GM18520 (cell line): ENCODE results near the gene TRAF7.

Experiments used
- ATAC-seq: cut with Tn5 transposase; IDR thresholded peaks from one replicate; pipeline ENCODE4 v1.9.1; 2021; ENCODE audit not compliant: unreplicated experiment

Gene TRAF7

GRCh38 chr16:2180962-2181923 is 25.7 kb downstream of the TRAF7 start:
- no peak for ATAC-seq

GRCh38 chr16:2181952-2182351 is 26.4 kb downstream of the TRAF7 start:
- no peak for ATAC-seq

- no peak for ATAC-seq
Observed at GRCh38 chr16:2183671-2184070, 28.1 kb downstream of the TRAF7 start.

GRCh38 chr16:2184346-2184745 is 28.8 kb downstream of the TRAF7 start:
- no peak for ATAC-seq

DNA sequence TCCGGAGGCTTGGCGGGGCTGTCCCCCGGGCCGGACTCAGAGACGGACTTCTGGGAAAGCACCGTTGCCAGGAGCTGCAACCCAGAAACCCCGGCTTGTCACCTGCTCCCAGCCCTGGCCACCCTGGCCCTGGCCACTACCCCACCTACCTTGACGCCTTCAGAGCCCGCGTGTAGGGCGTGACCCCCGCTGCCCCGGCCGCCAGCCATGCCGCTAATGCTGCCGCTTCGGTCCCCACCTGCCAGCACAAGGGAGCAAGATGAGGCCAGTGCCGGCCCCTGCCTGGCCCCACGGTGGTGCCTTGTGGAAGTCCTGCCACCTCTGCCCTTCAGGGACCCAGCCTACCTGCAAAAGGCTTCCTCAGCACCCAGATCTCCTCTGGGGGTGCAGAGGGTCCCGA is 29.4 kb downstream of the TRAF7 start:
- no peak for ATAC-seq

GRCh38 chr16:2186064-2186463 is 30.5 kb downstream of the TRAF7 start:
- ATAC-seq = no peak

- ATAC-seq = no peak
Observed at GRCh38 chr16:2186505-2186904, 30.9 kb downstream of the TRAF7 start.

DNA sequence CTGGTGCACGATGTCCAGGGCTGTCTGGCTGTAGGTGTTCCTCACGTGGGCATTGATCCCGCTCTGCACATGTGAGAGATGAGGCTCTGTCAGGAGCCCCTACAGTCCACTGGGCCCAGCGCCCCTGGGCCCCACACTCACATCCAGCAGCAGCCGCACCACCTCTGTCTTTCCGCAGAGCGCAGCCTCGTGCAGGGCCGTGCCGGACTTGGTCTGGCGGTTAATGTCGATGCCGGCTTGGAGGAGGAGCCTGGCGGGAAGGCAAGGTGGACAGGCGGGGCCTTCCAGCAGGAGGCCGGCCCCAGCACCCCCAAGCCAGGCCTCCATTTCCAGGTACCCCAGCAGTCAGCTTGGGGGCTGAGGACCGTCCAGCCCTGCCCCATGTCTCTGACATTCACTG is 31.6 kb downstream of the TRAF7 start:
- ATAC-seq = no peak

GRCh38 chr16:2188395-2188794 is 32.8 kb downstream of the TRAF7 start:
- ATAC-seq = no peak

DNA sequence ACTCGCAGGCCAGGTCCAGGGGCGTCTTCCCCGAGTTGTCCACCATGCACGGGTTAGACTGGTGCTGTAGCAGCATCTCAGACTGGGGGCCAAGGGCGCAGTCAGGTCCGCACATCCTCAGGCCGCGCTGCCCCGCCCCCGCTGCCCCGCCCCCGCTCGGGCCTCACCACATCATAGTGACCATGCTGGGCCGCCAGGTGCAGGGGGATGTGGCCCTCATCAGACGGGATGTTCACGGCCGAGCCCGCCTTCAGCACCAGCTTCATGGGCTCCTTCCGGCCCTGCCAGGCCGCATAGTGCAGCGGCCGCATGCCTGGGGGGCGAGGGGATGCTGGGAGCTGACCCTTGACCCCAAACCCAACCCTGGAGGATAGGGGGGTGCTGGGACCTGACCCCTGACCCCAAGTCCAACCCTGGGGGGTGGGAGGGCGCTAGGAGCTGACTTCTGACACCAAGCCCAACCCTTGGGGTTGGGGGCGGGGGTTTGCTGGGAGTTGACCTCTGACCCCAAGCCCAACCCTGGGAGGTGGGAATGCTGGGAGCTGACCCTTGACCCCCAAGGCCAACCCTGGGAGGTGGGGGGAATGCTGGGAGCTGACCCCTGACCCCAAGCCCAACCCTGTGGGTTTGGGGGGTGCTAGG is 33.8 kb downstream of the TRAF7 start:
- no peak for ATAC-seq

DNA sequence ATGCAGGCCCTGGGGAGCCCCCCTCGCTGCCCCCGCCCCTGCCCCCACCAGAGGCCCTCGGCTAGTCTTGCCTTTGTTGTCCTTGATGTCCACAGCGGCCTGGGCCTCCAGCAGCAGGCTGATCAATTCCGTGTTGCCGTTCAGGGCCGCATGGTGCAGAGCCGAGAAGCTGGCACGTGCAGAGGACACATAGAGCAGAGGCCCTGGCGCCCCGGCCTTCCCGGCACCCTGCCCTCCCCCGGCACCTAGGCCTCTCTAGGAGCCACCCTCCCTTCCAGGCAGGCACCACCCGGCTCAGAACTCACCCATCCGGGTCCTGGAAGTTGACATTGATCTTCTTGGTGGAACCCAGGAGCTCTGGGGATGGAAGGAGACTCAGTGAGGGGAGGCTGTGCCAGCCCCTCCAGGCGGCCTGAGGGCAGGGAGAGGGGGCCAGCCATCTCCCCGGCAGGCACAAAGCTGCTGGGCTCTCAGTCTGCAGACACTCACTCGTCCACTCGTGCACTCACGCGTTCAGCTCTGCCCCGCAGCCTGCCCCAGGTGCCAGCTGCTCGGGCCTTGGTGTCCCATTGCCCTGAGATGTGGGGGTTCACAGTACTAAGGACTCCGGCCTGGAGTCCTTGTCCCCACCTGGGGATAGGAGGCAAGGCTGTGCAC is 34.5 kb downstream of the TRAF7 start:
- ATAC-seq = no peak

DNA sequence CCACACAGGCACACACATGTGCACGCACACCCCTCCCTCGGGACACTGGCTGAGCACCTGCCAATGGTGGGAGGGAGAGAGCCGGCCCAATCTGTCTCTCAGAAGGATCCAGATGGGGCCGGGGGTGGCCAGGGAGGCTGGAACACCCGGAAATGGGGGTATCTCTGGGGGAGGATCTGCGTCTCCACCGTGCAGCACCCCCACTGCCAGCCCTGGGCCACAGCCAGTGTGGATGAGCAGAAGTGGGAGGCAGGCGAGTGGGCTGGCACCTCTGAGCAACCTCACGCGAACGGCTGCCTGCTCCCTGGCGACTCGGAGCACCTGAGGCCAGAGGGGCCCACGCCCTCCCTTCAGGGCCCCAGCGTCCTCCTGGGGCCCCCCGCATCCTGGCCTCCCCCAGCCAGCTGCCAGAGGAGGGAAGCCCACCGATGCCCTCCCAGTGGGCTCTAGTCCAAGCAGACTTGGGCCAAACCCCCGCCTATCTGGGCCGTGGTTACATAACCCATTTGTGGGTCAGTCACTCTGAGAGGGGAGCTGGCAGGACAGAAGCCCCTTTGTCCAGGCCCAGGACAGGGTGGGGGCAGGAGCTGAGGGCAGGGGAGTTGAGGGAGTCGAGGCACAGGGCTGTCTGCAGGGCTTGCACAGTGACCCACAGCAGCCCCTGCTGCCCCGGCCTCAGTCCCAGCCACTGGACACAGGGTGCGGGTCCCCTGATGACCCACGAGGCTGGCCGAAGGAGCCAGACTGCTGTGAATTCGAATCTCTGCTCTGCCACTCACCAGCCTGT is 35.3 kb downstream of the TRAF7 start:
- ATAC-seq = no peak

DNA sequence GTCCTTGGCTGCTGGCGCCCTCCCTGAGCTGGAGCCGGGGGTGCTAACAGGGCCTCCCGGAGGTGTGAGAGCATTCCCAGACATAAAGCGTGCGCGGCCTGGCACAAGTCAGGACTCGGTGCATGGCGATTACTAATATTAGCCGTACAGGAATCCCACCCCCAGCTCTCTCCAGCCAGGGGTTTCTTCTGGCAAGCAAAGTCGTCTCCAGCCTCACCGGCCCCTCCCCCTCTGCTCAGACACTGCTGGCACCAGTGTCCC is 35.8 kb downstream of the TRAF7 start:
- no peak for ATAC-seq

- no peak for ATAC-seq
Observed at GRCh38 chr16:2194166-2194834, 38.7 kb downstream of the TRAF7 start.

DNA sequence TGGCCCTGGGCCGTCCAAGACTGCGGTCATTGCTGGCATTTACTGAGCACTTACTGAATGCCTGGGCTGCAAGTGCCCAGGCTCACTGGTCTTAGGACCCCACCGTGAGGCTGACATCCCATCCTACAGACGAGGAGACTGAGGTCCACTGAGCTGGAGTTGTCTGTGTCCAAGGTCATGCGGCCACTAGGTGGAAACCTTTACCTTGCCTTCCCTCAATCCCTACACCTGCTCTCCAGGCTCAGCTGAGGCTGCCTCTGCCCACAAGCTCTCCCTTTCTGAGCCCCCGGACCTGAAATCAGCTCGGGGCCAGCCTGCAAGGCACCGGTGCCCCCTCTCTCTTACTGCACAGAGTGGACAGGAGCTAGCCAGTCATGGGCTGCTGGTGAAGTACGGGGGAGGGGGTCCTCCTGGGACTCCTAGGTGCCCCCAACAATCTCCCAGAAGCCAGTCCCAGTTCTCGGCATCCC is 39.3 kb downstream of the TRAF7 start:
- no peak for ATAC-seq

DNA sequence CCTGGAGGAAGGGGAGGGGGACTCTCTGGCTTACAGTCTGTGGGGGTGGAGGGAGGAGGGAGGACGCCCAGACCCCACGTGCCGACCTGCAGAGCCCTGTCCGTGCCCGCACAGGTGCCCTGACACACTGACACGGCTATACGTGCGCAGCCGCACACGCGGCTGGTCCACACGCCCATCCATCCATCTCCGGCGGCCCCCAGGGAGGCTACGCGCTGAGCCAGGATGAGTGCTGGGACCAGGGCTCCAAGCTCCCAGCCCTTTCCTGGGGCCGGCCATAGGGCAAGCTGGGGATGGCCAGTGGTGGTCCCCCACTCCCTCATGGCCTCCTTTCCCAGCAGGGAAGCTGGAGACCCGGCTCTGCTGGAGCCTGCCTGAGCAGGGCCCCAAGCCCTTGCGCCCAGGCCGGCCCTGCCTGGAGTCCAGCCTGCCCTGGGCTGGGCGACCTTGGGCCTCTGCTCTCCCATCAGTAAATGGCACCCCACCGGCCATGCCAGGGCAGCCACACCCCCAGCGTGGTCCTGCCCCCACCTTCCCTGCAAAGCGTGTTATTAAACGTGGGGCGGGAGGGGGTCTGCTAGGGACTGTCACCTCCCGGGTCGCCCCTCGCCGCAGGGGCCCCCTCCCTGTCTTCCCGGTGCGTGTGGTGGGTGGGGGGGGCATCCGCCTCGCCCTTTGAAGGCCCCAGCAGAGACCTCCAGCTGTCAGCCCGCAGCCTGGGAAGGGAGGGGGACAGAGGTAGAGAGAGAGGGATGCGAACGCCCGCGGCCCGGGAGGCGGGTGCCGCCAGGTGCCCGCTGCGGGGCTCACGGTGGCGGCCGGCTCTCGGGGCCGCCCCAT is 40.0 kb downstream of the TRAF7 start:
- ATAC-seq = no peak

GRCh38 chr16:2196162-2196980 is 40.8 kb downstream of the TRAF7 start, which contains the start of gene CASKIN1:
Gene CASKIN1, minus strand, starts transcription at chr16:2196605. Its CDS starts 173 bp downstream, at chr16:2196432.
- ATAC-seq = no peak

DNA sequence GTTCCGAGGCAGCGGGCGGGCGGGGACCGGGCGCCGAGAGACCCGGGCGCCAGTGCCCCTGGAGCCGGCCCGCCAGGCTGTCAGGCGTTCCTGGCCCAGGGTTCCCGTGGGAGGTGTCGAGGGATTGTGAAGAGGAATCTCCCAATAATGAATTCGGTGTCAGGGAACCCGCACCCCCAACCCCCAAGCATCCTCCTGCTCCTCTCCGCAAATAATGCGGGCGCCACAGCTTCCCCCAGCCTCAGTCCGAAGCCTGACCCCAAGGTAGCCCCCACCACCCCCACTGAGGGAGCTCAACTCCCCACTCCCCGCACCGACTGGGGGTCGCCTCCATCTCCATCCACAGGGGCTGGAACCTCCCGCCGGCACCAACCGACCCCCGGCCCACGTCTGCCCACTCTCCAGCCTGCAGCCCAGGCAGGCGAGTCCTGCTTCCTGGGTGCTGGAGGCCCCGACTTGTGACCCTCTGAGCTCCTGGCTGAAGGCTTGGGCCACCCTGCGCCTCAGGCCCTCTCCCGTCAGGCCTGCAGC is 41.5 kb downstream of the TRAF7 start:
- no peak for ATAC-seq

GRCh38 chr16:2197765-2198164 is 42.2 kb downstream of the TRAF7 start:
- no peak for ATAC-seq
